Activated CD8-positive, alpha-beta T cell treated with anti-CD3 and anti-CD28 coated beads for 36 hours (primary cell): ENCODE measurements around the gene FOXN3. TPM values are rescaled to one million over a fixed set of nuclear protein-coding genes. Genes with fewer than 3 reads are reported as not detected.

ENCODE experiments used
- ATAC-seq: fragments of 200-7000 bp; cut with Tn5 transposase; one replicate; pipeline ENCODE4 v1.10.0; 2021; ENCODE audit warnings: mild to moderate bottlenecking, moderate library complexity
- CTCF ChIA-PET: fragments of 350-600 bp; sonication (Branson Sonifier 250); formaldehyde crosslinking; loops from one replicate; lab custom pipeline; 2021; ENCODE audit warnings: antibody characterized with exemption; lab: Charles Lee
- POLR2A ChIA-PET: fragments of 350-600 bp; sonication (Branson Sonifier 250); formaldehyde crosslinking; loops from one replicate; lab custom pipeline; 2021; ENCODE audit warnings: antibody characterized with exemption; lab: Charles Lee
- DNase-seq: peaks from one replicate; pipeline ENCODE4 v3.0.0-alpha.2; 2020
- H3K27ac Mint-ChIP-seq: one replicate; pipeline ENCODE4 v1.8.0; 2021; ENCODE audit warnings: mild to moderate bottlenecking, mixed read lengths
- H3K27me3 Mint-ChIP-seq: one replicate; pipeline ENCODE4 v1.8.0; 2021; ENCODE audit warnings: mixed read lengths
- H3K36me3 Mint-ChIP-seq: one replicate; pipeline ENCODE4 v1.8.0; 2021; ENCODE audit warnings: low read depth, mixed read lengths
- H3K4me1 Mint-ChIP-seq: one replicate; pipeline ENCODE4 v1.8.0; 2021; ENCODE audit warnings: low read depth, mixed read lengths
- H3K4me3 Mint-ChIP-seq: one replicate; pipeline ENCODE4 v1.8.0; 2021; ENCODE audit warnings: mild to moderate bottlenecking, moderate library complexity, mixed read lengths
- H3K9me3 Mint-ChIP-seq: one replicate; pipeline ENCODE4 v1.8.0; 2021; ENCODE audit warnings: mixed read lengths
- CTCF ChIP-seq: fragments of 200-600 bp; IDR thresholded peaks from one replicate; pipeline ENCODE4 v1.8.0; 2022; ENCODE audit warnings: antibody characterized with exemption, mild to moderate bottlenecking
- intact Hi-C: fragments of 100-400 bp; cut with micrococcal nuclease; formaldehyde crosslinking; loops from one replicate; pipeline ENCODE4 v1.10.0; 2022
- total RNA-seq, 2 experiments: library from RNA; stranded (reverse); gene quantifications; one replicate each; pipeline ENCODE4 v1.2.3, GENCODE V29; 2021

The FOXN3 gene
- total RNA-seq, 2 experiments from 2014 or later: 83.4 to 85.0 TPM

GRCh38 chr14:89194376-89194775 is 222.7 kb downstream of the FOXN3 start:
- peaks cover 10% of the 10 kb centered on the region for H3K9me3 Mint-ChIP-seq
- POLR2A ChIA-PET: interaction anchor here (0.6 kb wide), 1 partner anchor 423 kb away, joined by 3 read pairs; no protein-coding TSS in a partner anchor
- DNase-seq (no peak), ATAC-seq (no peak)
- peaks cover 29% of the 10 kb centered on the region for H3K4me1 Mint-ChIP-seq
- H3K27ac Mint-ChIP-seq: no peak overlapping the region
- TF ChIP-seq CTCF: no peak
- H3K27me3 Mint-ChIP-seq: no peaks in the 10 kb centered on the region
- CTCF ChIA-PET: interaction anchor here (1.3 kb wide), 1 partner anchor 11 kb away, joined by 4 read pairs; no protein-coding TSS in a partner anchor
- no peak overlapping the region for H3K4me3 Mint-ChIP-seq
- peaks cover 36% of the 10 kb centered on the region for H3K36me3 Mint-ChIP-seq
- intact Hi-C loops: no loop called here

GRCh38 chr14:89190765-89191513 is 226.1 kb downstream of the FOXN3 start:
- Mint-ChIP-seq H3K27ac (no peak overlapping the region), H3K4me1 (peaks cover 30% of the 10 kb centered on the region), H3K36me3 (peaks cover 25% of the 10 kb centered on the region), H3K27me3 (no peaks in the 10 kb centered on the region), H3K4me3 (no peak overlapping the region), H3K9me3 (no peaks in the 10 kb centered on the region)
- no peak for TF ChIP-seq CTCF
- intact Hi-C loops: no loop called here
- ATAC-seq (no peak), DNase-seq (no peak)
- CTCF ChIA-PET: interaction anchor here (0.9 kb wide), 1 partner anchor 9 kb away, joined by 4 read pairs; no protein-coding TSS in a partner anchor
- POLR2A ChIA-PET: no interaction called here

- intact Hi-C loops: no loop called here
- Mint-ChIP-seq H3K27ac (no peak overlapping the region), H3K9me3 (no peaks in the 10 kb centered on the region), H3K4me3 (no peak overlapping the region), H3K36me3 (peaks cover 22% of the 10 kb centered on the region), H3K27me3 (no peaks in the 10 kb centered on the region), H3K4me1 (peaks cover 18% of the 10 kb centered on the region)
- ATAC-seq (no peak), DNase-seq (no peak)
- CTCF ChIA-PET: interaction anchor here (1.2 kb wide), 1 partner anchor 11 kb away, joined by 4 read pairs; no protein-coding TSS in a partner anchor
- POLR2A ChIA-PET: no interaction called here
- TF ChIP-seq CTCF: no peak
Observed at GRCh38 chr14:89188492-89188891, 228.5 kb downstream of the FOXN3 start.

- ChIA-PET CTCF (interaction anchor here (1.2 kb wide), 1 partner anchor 10 kb away, joined by 4 read pairs; no protein-coding TSS in a partner anchor), POLR2A (no interaction called here)
- Mint-ChIP-seq H3K4me1 (peaks cover 18% of the 10 kb centered on the region), H3K27me3 (no peaks in the 10 kb centered on the region), H3K36me3 (peaks cover 22% of the 10 kb centered on the region), H3K4me3 (no peak overlapping the region), H3K27ac (no peak overlapping the region), H3K9me3 (no peaks in the 10 kb centered on the region)
- intact Hi-C loops: no loop called here
- TF ChIP-seq CTCF: no peak
- ATAC-seq: no peak
- no peak for DNase-seq
Observed at GRCh38 chr14:89187501-89187900, 229.5 kb downstream of the FOXN3 start.

- no peak overlapping the region for H3K4me3 Mint-ChIP-seq
- peaks cover 18% of the 10 kb centered on the region for H3K4me1 Mint-ChIP-seq
- intact Hi-C loops: no loop called here
- ATAC-seq: no peak
- ChIA-PET CTCF (no interaction called here), POLR2A (no interaction called here)
- DNase-seq: no peak
- peak overlapping the region; percentile 52 for H3K27ac Mint-ChIP-seq
- H3K9me3 Mint-ChIP-seq: no peaks in the 10 kb centered on the region
- H3K36me3 Mint-ChIP-seq: peaks cover 22% of the 10 kb centered on the region
- no peak for TF ChIP-seq CTCF
- no peaks in the 10 kb centered on the region for H3K27me3 Mint-ChIP-seq
Observed at GRCh38 chr14:89186856-89187376, 230.1 kb downstream of the FOXN3 start.
